GM19099 (cell line): Measurements from ENCODE around the gene KLRF2.

Experiments used
- POLR2A ChIP-seq: IDR thresholded peaks from 3 replicates; pipeline ENCODE4 v1.6.1; 2011; ENCODE audit warnings: low read depth; ENCODE audit not compliant: insufficient read length; ENCODE audit errors: extremely low read depth

The KLRF2 gene

DNA sequence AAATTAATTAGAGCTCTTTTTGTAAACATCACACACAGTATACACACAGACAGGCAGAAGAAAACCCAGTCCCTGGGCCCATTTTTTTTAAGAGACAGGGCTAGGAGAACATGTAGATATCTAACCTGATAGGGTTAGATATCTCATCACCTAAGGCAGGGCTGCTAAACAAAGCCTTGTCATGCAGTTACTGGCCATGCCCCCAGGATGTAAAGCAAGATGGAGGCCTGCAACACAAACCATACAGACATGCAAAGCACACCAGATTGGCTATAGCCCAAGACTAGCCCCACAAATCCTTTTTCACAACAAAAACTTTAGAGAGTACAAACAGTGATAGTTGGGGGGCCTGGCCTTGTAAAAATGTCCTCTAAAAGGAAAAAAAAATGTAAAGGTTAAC is 30.4 kb downstream of the KLRF2 start:
- TF ChIP-seq POLR2A: no peak

DNA sequence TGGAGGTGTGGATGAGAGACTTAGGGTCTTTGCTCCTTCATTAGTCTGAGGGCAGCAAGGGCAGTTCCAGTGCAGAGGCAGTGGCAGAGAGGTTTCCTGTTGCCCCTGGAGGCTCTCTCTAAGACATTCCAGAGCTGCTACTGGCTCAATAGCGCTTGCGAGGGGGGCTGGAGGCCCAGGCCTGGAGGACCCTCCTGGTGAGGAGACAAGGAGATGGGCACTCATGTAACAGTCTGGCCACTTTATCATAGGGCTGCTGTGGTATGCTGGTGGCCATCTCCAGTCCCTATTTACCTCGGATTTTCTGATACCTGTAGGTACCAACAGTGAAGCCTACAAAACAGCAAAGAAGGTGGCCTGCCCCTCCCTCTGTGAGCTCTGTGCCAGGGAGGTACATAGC is 38.2 kb downstream of the KLRF2 start:
- no peak for TF ChIP-seq POLR2A

DNA sequence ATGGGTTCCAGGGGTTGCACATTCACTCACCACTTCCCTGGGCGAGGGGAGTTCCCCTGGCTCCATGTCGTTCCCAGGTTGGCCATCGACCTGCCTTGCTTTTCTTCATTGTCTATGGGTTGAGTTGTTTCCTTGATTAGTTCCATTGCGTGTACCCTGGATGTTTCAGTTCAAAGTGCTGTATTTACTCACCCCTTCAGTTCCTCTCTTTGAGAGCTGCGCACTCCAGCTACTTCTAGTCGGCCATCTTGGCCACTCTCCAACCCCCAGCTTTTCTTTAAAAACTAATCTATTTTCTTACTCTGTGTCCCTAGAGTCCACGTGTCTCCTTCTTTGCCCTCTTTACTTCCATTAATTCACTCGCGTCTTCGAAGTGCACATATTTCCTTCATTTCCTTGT is 39.2 kb downstream of the KLRF2 start:
- no peak for TF ChIP-seq POLR2A

DNA sequence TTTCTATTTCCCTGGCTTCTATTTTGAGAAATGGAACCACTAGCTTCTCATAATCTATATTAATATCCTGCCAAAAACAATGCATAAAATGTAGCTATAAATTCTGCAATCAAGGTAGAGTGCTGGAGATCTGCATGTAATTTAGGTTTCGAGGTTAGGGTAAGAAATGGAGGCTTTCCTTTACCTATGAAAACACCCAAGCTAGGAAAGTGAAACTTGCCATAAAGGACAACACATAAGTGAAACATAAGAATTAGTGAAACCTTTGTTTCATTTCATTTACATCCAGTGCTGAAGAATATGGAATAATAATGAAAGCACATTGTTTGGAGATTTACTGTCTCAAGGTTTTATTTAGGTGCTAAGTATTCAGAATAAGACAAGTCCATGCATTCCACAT is 41.1 kb downstream of the KLRF2 start:
- no peak for TF ChIP-seq POLR2A

DNA sequence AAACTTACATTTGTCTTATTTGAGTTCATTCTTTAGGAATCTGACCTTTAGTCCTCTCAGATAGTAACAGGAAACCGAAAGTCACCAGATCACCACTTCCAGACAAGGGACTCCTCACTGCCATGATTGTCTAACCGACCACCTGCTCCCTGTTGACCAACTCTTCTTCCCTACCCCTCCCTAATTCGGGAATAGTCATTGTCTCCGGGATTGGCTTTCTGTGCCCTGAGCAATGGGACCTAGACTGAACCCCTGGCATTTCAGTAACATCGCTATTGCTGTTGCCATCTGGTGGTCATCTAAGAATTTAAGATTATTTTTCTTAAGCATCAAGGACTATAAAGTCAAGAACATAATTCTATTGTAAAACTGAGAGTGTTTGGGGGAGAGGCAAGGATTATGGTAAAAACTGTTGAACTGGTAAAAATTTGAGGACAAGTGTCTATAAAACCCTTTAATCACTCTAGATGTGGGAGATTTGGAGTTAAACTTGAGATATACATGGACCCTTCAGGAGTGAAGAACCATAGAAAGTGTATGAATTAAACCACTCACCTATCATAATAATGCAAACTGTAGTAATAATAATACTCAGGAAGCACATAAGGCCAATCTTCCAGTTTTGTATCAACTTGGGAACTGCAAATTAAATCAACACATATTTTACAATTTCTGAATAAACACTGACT is 44.6 kb downstream of the KLRF2 start:
- TF ChIP-seq POLR2A: no peak

DNA sequence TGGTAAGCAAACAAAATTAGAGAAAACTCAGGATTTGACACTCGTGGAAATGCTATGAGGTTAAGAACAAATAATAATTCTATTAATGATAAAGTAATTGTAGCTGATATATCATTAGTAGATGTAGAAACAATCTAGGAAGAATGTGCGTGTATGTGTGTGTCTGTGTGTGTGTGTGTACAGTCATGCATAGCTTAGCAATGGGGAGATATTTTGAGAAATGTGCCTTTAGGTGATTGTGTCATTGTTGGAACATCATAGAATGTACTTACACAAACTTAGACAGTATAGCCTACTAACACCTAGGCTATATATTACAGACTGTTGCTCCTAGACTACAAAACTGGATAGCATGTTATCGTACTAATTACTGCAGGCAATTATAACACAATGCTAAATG is 45.6 kb downstream of the KLRF2 start:
- no peak for TF ChIP-seq POLR2A

DNA sequence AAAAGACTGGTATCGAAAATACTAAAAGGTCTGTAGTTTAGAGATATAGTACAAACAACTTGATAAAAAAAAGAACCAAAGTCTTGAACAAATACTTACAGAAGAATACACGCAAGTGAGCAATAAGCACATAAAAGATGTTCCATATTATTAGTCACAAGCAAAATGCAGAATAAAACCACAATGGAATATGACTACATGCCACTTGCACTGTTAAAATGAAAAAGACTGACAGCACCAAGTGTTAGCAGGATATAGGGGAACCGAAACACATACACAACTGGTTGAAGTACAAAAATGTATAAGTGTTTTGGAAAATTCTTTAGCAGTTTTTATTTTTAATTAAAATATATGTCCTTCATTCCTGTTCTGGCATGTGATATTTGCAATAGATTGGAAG is 47.3 kb downstream of the KLRF2 start:
- no peak for TF ChIP-seq POLR2A

DNA sequence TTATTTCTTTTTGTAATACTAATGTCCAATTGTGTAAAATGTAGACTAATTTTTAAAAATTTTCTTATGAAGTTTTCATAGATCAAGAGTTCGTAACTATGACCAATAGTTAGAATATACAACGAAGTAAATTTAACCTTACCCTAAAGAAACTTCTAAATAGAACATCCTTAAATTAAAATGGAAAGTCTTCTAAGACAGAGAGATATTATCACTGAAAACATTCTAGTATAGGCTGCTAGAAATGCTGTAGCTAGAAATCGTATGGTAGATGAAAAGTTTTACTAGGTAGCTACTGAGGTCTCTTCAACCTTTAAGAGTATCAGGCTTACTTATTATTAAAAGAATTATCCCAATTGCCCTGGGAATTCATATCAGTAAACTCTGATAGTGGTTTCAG is 50.0 kb downstream of the KLRF2 start:
- TF ChIP-seq POLR2A: no peak

DNA sequence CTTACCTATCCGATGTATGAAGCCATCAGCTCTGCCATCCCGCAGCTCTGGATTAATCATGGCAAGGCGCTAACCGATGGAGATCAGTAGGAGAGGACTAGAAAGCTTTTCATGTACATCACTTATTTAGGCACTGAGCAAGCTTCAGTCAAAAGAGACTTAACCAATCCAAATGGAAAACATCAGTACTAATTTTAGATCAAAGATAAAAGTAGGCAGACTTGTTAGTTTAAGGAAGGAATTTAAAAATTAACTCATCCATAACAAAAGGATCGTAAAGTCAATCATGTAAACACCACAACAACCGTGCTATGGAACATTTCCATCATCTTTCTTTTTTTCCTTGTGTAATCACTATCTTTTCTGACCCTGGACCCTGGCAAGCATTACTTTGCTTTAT is 51.0 kb downstream of the KLRF2 start, which contains the start of gene CLEC2A:
Gene CLEC2A (minus strand): TSS at position 101 of the 400 bp plus-strand sequence. CDS start 41 bp downstream, at position 60.
- TF ChIP-seq POLR2A: no peak

DNA sequence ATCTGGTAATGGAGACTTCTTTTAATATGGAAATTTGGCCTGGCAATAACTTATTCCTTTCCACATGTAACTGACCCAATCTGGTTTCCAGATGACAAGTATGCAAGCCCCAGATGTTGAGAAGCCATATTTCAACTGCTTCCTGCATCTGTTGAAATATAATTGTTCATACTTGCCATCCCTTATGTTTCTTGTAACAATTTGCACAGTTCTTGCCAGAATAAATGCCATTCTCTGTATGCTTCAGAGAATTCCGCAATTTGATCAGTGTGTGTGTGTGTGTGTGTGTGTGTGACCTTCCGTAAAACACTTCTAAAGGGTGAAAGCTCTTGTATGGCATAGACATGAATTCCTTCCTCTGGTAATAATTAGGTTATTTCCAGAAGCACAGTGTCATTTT is 52.7 kb downstream of the KLRF2 start:
- no peak for TF ChIP-seq POLR2A

DNA sequence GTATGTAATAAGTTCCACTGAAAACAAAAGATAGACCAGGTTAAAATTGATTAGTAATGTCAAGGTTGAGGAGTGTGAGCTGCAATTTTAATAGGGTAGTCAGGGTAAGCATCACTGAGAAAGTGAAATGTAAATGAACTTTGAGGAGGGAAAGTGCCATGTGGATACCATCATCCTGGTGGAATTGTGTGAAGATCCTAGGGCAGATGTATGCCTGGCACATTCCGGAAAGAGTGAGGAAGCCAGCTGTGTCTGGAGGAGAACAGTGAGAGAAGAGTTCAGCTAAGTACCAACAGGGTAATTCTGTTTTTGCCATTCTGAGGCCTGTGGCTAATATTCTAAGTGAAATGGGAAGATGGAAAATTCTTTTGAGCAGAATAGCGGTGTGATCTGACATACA is 53.7 kb downstream of the KLRF2 start:
- no peak for TF ChIP-seq POLR2A

DNA sequence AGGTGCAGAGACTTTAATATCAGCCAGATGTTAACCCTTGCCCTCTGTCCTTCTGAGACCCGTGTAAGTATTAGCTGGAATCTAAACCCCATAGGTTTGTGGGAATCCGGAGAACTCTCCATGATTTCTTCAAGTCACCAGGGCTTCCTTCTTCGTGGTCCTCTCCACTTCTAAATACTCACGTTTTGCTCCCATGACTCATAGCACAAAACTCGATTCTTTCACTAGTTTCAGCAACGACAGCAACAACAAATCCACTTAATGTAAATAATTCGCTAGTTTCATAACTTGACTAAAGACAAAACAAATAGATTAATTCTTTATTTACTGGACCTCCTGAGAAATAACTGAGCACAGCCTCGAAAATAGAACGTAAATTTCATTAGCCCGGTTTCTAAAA is 55.3 kb downstream of the KLRF2 start:
- TF ChIP-seq POLR2A: no peak

DNA sequence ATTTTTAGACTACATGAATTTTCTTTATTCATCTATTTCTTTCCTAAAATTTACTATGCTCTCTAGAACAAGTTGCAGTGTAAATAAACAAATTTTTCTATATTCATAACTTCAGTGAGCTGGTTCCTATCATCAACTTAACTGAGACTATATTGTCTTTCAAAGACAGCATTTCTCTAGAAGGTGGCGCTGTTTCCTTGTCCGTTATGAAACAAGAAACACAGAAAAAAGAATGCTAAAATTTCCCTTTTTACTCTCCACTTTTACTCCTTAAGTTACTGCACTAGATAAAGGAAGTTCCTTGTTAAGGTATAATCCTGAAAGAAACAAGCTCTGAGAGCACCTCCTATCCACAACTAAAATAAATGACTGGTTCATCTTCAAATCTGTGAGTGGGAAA is 59.1 kb downstream of the KLRF2 start:
- no peak for TF ChIP-seq POLR2A

DNA sequence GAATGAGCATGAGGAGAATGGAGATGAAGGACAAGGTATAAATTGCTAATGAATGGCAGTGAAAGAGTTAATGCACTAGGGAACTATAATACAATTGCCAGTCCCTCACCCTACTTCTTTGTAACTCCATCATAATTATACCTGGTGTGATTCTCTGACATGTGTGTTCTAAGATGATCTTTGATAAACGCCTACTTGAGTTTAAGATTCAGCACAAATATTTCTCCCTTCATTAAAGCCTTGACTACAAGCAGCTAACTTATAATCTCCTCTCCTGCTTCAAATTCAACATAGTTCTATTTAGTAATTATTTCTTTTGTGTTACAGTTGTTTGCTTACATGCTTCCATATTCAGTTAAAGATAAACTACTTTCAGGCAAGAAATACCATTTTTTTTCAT is 60.5 kb downstream of the KLRF2 start:
- no peak for TF ChIP-seq POLR2A

DNA sequence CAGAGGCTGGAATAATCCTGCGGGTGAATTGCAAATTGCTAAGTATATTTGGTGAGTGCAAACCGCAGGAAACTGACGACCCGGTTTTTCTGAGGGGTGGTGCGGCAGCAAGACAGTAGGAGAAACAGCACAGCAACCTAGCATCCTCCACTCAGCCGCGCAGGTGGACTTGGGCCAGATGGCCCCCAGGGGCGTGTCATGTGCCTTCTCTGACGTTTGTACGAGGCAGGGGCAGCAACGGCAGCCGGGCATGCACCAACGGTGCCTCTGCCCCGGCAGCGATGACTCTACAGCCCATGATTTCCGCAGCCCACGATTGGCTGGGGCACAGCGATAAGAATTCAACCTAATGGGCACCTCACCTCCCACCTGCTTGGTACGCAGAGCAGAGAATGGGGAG is 62.0 kb downstream of the KLRF2 start:
- no peak for TF ChIP-seq POLR2A

DNA sequence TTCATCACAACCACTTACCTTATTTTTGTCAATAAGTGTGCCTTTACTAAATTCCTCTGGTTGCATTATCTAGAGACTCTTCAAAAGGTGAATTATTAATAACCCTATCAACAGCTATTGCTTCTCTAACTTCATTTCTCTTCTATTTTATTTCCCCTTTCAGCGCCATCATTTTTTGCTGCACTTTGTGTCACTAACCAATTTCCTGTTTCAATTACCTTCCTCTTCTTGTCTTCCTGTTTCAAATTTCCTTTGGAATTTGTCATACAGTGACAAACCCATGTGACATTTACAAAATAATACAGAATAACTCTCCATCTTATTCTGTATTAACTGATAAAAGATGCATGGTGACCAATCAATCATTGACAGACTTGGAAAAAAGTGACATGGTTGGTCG is 63.1 kb downstream of the KLRF2 start:
- TF ChIP-seq POLR2A: no peak
